ENCODE results near the gene SMCHD1. TPM values are rescaled to one million over a fixed set of nuclear protein-coding genes. Genes with fewer than 3 reads are reported as not detected.

Gene SMCHD1
- total RNA-seq, 1 experiment from 2014 or later: 33.0 TPM

DNA sequence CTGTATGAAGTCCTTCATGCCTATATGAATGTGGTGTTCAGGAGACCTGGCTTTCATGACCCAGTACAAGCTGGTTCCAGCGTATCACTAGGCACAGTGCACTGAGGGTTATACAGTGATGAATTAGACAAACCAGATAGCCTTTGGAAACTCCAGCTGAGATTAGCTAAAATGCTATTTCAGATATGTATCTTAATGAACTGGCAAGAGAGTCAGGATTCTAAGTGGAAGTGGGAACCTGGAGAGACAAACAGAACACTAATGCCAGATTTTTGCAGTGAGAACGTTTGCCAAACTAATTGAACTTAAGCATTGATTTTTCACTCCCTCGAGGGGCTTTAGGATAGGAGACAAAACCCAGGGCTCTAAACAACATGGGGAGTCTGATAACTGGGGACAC, 125.2 kb downstream of the SMCHD1 start:
- CTCF ChIA-PET: interaction anchor here (0.6 to 1.0 kb wide), 2 partner anchors 15 to 101 kb away, joined by 3 to 5 read pairs; no protein-coding TSS in a partner anchor

DNA sequence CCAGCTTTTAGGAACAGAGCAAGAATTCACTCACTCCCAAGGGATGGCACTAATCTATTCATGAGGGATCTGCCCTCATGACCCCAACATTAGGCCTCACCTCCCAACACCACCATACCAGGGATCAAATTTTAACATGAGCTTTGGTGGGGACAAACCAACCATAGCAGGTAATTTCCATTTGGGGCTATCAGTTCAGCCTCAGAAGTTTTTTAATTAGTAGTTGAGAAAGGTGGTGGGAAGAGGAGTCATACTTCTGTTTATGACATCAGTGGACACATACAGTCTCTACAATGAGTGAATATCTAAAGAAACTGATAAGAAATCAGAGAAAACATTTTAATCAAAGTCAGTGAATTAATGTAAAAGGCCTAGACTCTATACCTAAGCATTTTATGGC, 131.7 kb downstream of the SMCHD1 start:
- H3K4me3 Mint-ChIP-seq: no peak overlapping the region
- DNase-seq (ENCODE audit: low spot score) (no peak), ATAC-seq (no peak)
- no peak overlapping the region for H3K27ac Mint-ChIP-seq
- POLR2A ChIA-PET: no interaction called here
- CTCF ChIA-PET: no interaction called here
- H3K27me3 Mint-ChIP-seq (ENCODE audit: low read depth): no peaks in the 10 kb centered on the region
- peaks cover 25% of the 10 kb centered on the region for H3K36me3 Mint-ChIP-seq
- H3K9me3 Mint-ChIP-seq: no peaks in the 10 kb centered on the region
- H3K4me1 Mint-ChIP-seq: no peaks in the 10 kb centered on the region
- TF ChIP-seq OVOL2 (CRISPR knock-in tag; IDR thresholded peaks at IDR 0.05; ENCODE audit: borderline replicate concordance) (no peak), CREM (CRISPR knock-in tag; IDR thresholded peaks at IDR 0.05) (no peak), JAZF1 (CRISPR knock-in tag; IDR thresholded peaks at IDR 0.05) (no peak), ATF1 (CRISPR knock-in tag; IDR thresholded peaks at IDR 0.05) (no peak), FOXK1 (CRISPR knock-in tag; IDR thresholded peaks at IDR 0.05) (no peak), TEAD4 (CRISPR knock-in tag; IDR thresholded peaks at IDR 0.05) (no peak), HMGA2 (CRISPR knock-in tag; IDR thresholded peaks at IDR 0.05) (no peak), KAT7 (CRISPR knock-in tag; IDR thresholded peaks at IDR 0.05; ENCODE audit: borderline replicate concordance) (no peak), MYBL2 (CRISPR knock-in tag; IDR thresholded peaks at IDR 0.05) (no peak), FOXJ3 (CRISPR knock-in tag; IDR thresholded peaks at IDR 0.05; ENCODE audit: borderline replicate concordance) (no peak), TCF7 (CRISPR knock-in tag; IDR thresholded peaks at IDR 0.05; ENCODE audit: low read depth) (no peak), PRRX2 (CRISPR knock-in tag; IDR thresholded peaks at IDR 0.05) (no peak), GRHL2 (CRISPR knock-in tag; IDR thresholded peaks at IDR 0.05; ENCODE audit: insufficient replicate concordance, severe bottlenecking) (no peak)
- TF ChIP-seq, protein P1, sequence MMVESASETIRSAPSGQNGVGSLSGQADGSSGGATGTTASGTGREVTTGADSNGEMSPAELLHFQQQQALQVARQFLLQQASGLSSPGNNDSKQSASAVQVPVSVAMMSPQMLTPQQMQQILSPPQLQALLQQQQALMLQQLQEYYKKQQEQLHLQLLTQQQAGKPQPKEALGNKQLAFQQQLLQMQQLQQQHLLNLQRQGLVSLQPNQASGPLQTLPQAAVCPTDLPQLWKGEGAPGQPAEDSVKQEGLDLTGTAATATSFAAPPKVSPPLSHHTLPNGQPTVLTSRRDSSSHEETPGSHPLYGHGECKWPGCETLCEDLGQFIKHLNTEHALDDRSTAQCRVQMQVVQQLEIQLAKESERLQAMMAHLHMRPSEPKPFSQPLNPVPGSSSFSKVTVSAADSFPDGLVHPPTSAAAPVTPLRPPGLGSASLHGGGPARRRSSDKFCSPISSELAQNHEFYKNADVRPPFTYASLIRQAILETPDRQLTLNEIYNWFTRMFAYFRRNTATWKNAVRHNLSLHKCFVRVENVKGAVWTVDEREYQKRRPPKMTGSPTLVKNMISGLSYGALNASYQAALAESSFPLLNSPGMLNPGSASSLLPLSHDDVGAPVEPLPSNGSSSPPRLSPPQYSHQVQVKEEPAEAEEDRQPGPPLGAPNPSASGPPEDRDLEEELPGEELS (CRISPR knock-in tag; IDR thresholded peaks at IDR 0.05): no peak
- TF ChIP-seq, protein P2, sequence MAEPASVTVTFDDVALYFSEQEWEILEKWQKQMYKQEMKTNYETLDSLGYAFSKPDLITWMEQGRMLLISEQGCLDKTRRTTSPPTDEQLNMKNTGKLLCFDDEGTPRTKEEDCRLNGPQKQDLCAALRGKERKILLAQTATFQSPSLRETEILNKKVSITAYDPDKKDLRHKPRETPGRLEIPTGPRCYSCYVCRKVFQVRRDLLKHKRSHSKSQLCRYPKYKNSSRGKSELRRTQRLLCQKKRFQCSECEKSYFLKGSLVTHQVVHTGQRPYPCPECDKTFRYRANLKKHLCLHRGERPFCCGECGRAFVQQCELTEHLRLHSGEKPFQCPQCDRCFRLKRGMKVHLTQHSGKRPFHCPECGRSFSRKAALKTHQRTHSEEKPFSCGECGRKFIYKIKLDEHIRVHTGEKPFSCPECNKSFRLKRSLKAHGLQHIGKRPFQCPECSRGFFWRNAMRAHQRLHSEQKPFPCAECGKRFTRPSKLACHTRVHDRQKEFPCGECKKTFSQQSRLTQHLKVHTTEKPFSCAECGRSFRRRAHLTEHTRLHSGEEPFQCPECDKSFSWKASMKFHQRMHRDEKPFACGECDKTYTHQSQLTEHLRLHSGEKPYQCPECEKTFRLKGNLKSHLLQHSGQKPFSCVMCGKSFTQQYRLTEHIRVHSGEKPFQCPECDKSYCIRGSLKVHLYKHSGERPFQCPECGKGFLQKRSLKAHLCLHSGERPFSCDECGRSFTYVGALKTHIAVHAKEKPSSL (CRISPR knock-in tag; conservative IDR thresholded peaks at IDR 0.05): no peak

More for the DNA sequence above, 125.2 kb downstream of the SMCHD1 start:
- TF ChIP-seq, protein P3, sequence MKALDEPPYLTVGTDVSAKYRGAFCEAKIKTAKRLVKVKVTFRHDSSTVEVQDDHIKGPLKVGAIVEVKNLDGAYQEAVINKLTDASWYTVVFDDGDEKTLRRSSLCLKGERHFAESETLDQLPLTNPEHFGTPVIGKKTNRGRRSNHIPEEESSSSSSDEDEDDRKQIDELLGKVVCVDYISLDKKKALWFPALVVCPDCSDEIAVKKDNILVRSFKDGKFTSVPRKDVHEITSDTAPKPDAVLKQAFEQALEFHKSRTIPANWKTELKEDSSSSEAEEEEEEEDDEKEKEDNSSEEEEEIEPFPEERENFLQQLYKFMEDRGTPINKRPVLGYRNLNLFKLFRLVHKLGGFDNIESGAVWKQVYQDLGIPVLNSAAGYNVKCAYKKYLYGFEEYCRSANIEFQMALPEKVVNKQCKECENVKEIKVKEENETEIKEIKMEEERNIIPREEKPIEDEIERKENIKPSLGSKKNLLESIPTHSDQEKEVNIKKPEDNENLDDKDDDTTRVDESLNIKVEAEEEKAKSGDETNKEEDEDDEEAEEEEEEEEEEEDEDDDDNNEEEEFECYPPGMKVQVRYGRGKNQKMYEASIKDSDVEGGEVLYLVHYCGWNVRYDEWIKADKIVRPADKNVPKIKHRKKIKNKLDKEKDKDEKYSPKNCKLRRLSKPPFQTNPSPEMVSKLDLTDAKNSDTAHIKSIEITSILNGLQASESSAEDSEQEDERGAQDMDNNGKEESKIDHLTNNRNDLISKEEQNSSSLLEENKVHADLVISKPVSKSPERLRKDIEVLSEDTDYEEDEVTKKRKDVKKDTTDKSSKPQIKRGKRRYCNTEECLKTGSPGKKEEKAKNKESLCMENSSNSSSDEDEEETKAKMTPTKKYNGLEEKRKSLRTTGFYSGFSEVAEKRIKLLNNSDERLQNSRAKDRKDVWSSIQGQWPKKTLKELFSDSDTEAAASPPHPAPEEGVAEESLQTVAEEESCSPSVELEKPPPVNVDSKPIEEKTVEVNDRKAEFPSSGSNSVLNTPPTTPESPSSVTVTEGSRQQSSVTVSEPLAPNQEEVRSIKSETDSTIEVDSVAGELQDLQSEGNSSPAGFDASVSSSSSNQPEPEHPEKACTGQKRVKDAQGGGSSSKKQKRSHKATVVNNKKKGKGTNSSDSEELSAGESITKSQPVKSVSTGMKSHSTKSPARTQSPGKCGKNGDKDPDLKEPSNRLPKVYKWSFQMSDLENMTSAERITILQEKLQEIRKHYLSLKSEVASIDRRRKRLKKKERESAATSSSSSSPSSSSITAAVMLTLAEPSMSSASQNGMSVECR (CRISPR knock-in tag; IDR thresholded peaks at IDR 0.05; ENCODE audit: borderline replicate concordance): no peak
- TF ChIP-seq ETV6 (CRISPR knock-in tag; IDR thresholded peaks at IDR 0.05) (no peak), SOX15 (CRISPR knock-in tag; IDR thresholded peaks at IDR 0.05) (no peak), PRRX2 (CRISPR knock-in tag; IDR thresholded peaks at IDR 0.05) (no peak), TCF7 (CRISPR knock-in tag; IDR thresholded peaks at IDR 0.05; ENCODE audit: low read depth) (no peak), ZNF423 (CRISPR knock-in tag; IDR thresholded peaks at IDR 0.05) (no peak), JAZF1 (CRISPR knock-in tag; IDR thresholded peaks at IDR 0.05) (no peak), CBFB (CRISPR knock-in tag; IDR thresholded peaks at IDR 0.05; ENCODE audit: low read depth) (no peak)
- TF ChIP-seq, protein P4, sequence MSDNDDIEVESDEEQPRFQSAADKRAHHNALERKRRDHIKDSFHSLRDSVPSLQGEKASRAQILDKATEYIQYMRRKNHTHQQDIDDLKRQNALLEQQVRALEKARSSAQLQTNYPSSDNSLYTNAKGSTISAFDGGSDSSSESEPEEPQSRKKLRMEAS (CRISPR knock-in tag; IDR thresholded peaks at IDR 0.05): no peak
- TF ChIP-seq, protein P5, sequence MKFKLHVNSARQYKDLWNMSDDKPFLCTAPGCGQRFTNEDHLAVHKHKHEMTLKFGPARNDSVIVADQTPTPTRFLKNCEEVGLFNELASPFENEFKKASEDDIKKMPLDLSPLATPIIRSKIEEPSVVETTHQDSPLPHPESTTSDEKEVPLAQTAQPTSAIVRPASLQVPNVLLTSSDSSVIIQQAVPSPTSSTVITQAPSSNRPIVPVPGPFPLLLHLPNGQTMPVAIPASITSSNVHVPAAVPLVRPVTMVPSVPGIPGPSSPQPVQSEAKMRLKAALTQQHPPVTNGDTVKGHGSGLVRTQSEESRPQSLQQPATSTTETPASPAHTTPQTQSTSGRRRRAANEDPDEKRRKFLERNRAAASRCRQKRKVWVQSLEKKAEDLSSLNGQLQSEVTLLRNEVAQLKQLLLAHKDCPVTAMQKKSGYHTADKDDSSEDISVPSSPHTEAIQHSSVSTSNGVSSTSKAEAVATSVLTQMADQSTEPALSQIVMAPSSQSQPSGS (CRISPR knock-in tag; IDR thresholded peaks at IDR 0.05; ENCODE audit: borderline replicate concordance, low read depth): no peak
- TF ChIP-seq, protein P6, sequence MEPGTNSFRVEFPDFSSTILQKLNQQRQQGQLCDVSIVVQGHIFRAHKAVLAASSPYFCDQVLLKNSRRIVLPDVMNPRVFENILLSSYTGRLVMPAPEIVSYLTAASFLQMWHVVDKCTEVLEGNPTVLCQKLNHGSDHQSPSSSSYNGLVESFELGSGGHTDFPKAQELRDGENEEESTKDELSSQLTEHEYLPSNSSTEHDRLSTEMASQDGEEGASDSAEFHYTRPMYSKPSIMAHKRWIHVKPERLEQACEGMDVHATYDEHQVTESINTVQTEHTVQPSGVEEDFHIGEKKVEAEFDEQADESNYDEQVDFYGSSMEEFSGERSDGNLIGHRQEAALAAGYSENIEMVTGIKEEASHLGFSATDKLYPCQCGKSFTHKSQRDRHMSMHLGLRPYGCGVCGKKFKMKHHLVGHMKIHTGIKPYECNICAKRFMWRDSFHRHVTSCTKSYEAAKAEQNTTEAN (CRISPR knock-in tag; IDR thresholded peaks at IDR 0.05): no peak
- POLR2A ChIA-PET: no interaction called here
- H3K4me1 Mint-ChIP-seq: no peaks in the 10 kb centered on the region
- no peak overlapping the region for H3K27ac Mint-ChIP-seq
- no peak overlapping the region for H3K4me3 Mint-ChIP-seq
- H3K36me3 Mint-ChIP-seq: peaks cover 26% of the 10 kb centered on the region
- no peak for ATAC-seq
- H3K27me3 Mint-ChIP-seq (ENCODE audit: low read depth): no peaks in the 10 kb centered on the region
- DNase-seq (ENCODE audit: low spot score): no peak
- no peaks in the 10 kb centered on the region for H3K9me3 Mint-ChIP-seq
